Common myeloid progenitor, CD34-positive (primary cell): Measurements from ENCODE around the gene XPNPEP3. TPM values are rescaled to one million over a fixed set of nuclear protein-coding genes. Genes with fewer than 3 reads are reported as not detected.

Experiments used
- CTCF ChIA-PET: fragments of 350-600 bp; sonication (Branson Sonifier 250); formaldehyde crosslinking; loops from one replicate; lab custom pipeline; 2021; ENCODE audit warnings: antibody characterized with exemption; lab: Charles Lee
- POLR2A ChIA-PET: fragments of 350-600 bp; sonication (Branson Sonifier 250); formaldehyde crosslinking; loops from one replicate; lab custom pipeline; 2021; ENCODE audit warnings: antibody characterized with exemption; lab: Charles Lee
- DNase-seq, 3 donors: peaks; one replicate each; pipeline versions ENCODE4 v3.0.0 to v3.0.0-alpha.2; 2013
- H3K27ac ChIP-seq, 2 experiments: 1 replicate in 1 of 2; 2 replicates in 1 of 2; pipeline ENCODE4 v1.7.0; 2013; ENCODE audit warnings: inconsistent platforms in 2 of 2, low read length in 2 of 2, mild to moderate bottlenecking in 2 of 2, low read depth in 1 of 2, moderate library complexity in 1 of 2; ENCODE audit not compliant: severe bottlenecking in 2 of 2, insufficient read depth in 1 of 2, poor library complexity in 1 of 2
- H3K27me3 ChIP-seq, 5 experiments: replicated peaks in 2 of 5; 1 replicate in 3 of 5; 2 replicates in 2 of 5; pipeline versions ENCODE4 v1.6.1 to v1.7.0; 2013; ENCODE audit warnings: low read length in 4 of 5, mild to moderate bottlenecking in 2 of 5, moderate library complexity in 2 of 5, inconsistent platforms in 1 of 5; ENCODE audit not compliant: insufficient read depth in 5 of 5, control insufficient read depth in 4 of 5
- H3K36me3 ChIP-seq, 4 experiments: 1 replicate in 2 of 4; 2 replicates in 2 of 4; pipeline versions ENCODE4 v1.6.1 to v1.7.0; 2013; ENCODE audit warnings: low read length in 3 of 4, control low read depth in 1 of 4, mild to moderate bottlenecking in 1 of 4; ENCODE audit not compliant: control insufficient read depth in 4 of 4, insufficient read depth in 4 of 4
- H3K4me1 ChIP-seq, 4 experiments: 1 replicate in 3 of 4; 2 replicates in 1 of 4; pipeline versions ENCODE4 v1.6.1 to v1.7.1; 2013; ENCODE audit warnings: low read length in 3 of 4, mild to moderate bottlenecking in 3 of 4, control low read depth in 1 of 4, inconsistent platforms in 1 of 4, moderate library complexity in 1 of 4; ENCODE audit not compliant: control insufficient read depth in 4 of 4, insufficient read depth in 4 of 4; ENCODE audit errors: control extremely low read depth in 1 of 4
- H3K4me3 ChIP-seq, 7 experiments: 1 replicate in 4 of 7; 2 replicates in 3 of 7; pipeline versions ENCODE4 v1.5.1 to v1.7.0; 2013; ENCODE audit warnings: mild to moderate bottlenecking in 7 of 7, low read length in 6 of 7, moderate library complexity in 6 of 7, inconsistent platforms in 2 of 7, low read depth in 2 of 7, control low read depth in 1 of 7; ENCODE audit not compliant: insufficient read depth in 4 of 7, control insufficient read depth in 1 of 7; ENCODE audit errors: extremely low read depth in 1 of 7
- H3K9me3 ChIP-seq, 5 experiments: 1 replicate in 4 of 5; 2 replicates in 1 of 5; pipeline versions ENCODE4 v1.6.1 to v1.7.1; 2013; ENCODE audit warnings: low read length in 4 of 5, mild to moderate bottlenecking in 2 of 5, inconsistent platforms in 1 of 5, low read depth in 1 of 5, moderate library complexity in 1 of 5; ENCODE audit not compliant: control insufficient read depth in 4 of 5, insufficient read depth in 2 of 5; ENCODE audit errors: control extremely low read depth in 1 of 5
- WGBS: methylation state at CpG from one replicate; pipeline ENCODE4 v1.1.5; 2013; ENCODE audit not compliant: insufficient coverage; 5-methylcytosine and 5-hydroxymethylcytosine counted together
- polyA plus RNA-seq: library from polyadenylated mRNA; unstranded; fragments of 120-200 nt; gene quantifications from one replicate; pipeline ENCODE4 v1.2.1, GENCODE V29; 2013

Gene XPNPEP3
- 11.2 TPM for polyA plus RNA-seq

- H3K4me1 ChIP-seq = peaks cover 15 to 39% (median 26%) of the 10 kb centered on the region in 4 experiments
- no peaks in the 10 kb centered on the region for H3K27me3 ChIP-seq
- no peaks in the 10 kb centered on the region for H3K9me3 ChIP-seq
- POLR2A ChIA-PET = interaction anchor here (0.6 to 0.9 kb wide), 4 partner anchors 11 to 328 kb away, joined by 3 to 4 read pairs (median 3); partner anchors contain the start of gene MRTFA
- peaks cover 5 to 14% (median 7%) of the 10 kb centered on the region in 4 experiments for H3K36me3 ChIP-seq
- peak within 1 kb of the TSS; percentile 87 to 99 (median 94) for H3K4me3 ChIP-seq
- H3K27ac ChIP-seq = peak within 1 kb of the TSS; percentile 98 to 99
- DNase-seq = peak; percentile 97 to 99 (median 98)
- WGBS = 0% methylated on average over 52 of the region's 63 CpGs
- CTCF ChIA-PET = interaction anchor here (0.7 to 2.6 kb wide), 8 partner anchors 10 to 1407 kb away, joined by 3 to 7 read pairs (median 4); partner anchors contain the start of gene SLC25A17
Measured at GRCh38 chr22:40856513-40857308, at the start of gene XPNPEP3, which contains the start of gene ST13. Gene XPNPEP3, plus strand, starts transcription at chr22:40857148. Its CDS starts 34 bp downstream, at chr22:40857182. Gene ST13, minus strand, starts transcription at chr22:40856639. Its CDS starts 99 bp downstream, at chr22:40856540.

GRCh38 chr22:40808018-40808841 is 48.7 kb upstream of the XPNPEP3 start:
- ChIA-PET CTCF (interaction anchor here (1.0 to 1.4 kb wide), 3 partner anchors 9 to 126 kb away, joined by 3 to 4 read pairs (median 3); no protein-coding TSS in a partner anchor), POLR2A (no interaction called here)
- WGBS = 67% methylated on average over 3 of the region's 6 CpGs
- Histone ChIP-seq H3K9me3 (no peaks in the 10 kb centered on the region), H3K36me3 (peaks cover 3 to 23% (median 5%) of the 10 kb centered on the region in 4 experiments), H3K4me1 (no peaks in the 10 kb centered on the region), H3K27ac (no peak overlapping the region), H3K4me3 (no peak overlapping the region), H3K27me3 (no peaks in the 10 kb centered on the region)
- no peak for DNase-seq

- CTCF ChIA-PET = interaction anchor here (1.0 to 1.1 kb wide), 2 partner anchors 9 to 85 kb away, joined by 3 read pairs; no protein-coding TSS in a partner anchor
- POLR2A ChIA-PET = no interaction called here
Measured at GRCh38 chr22:40813912-40814315, 43.0 kb upstream of the XPNPEP3 start.

GRCh38 chr22:40817737-40818136 is 39.2 kb upstream of the XPNPEP3 start:
- Histone ChIP-seq H3K27me3 (no peaks in the 10 kb centered on the region), H3K9me3 (no peaks in the 10 kb centered on the region), H3K27ac (peak overlapping the region in 1 of 2 experiments; percentile 32), H3K4me3 (peak overlapping the region in 2 of 7 experiments; percentile 93 to 98), H3K36me3 (peaks cover 0 to 9% (median under 1%) of the 10 kb centered on the region in 4 experiments), H3K4me1 (peaks cover 10 to 33% (median 26%) of the 10 kb centered on the region in 4 experiments)
- WGBS = 98% methylated on average over 4 of the region's 4 CpGs
- CTCF ChIA-PET = interaction anchor here (0.9 to 1.5 kb wide), 5 partner anchors 9 to 81 kb away, joined by 3 to 5 read pairs (median 3); no protein-coding TSS in a partner anchor
- POLR2A ChIA-PET = interaction anchor here (0.8 kb wide), 1 partner anchor 23 kb away, joined by 3 read pairs; no protein-coding TSS in a partner anchor
- peak in 1 of 3 donors; percentile 10 for DNase-seq

More at GRCh38 chr22:40813912-40814315, 43.0 kb upstream of the XPNPEP3 start:
- Histone ChIP-seq H3K27ac (no peak overlapping the region), H3K36me3 (peaks cover 0 to 15% (median 3%) of the 10 kb centered on the region in 4 experiments), H3K9me3 (no peaks in the 10 kb centered on the region), H3K4me1 (peaks cover 6 to 22% (median 20%) of the 10 kb centered on the region in 4 experiments), H3K27me3 (no peaks in the 10 kb centered on the region), H3K4me3 (no peak overlapping the region)
- DNase-seq = peak; percentile 36 to 86 (median 55)

GRCh38 chr22:40818192-40818746 is 38.7 kb upstream of the XPNPEP3 start:
- Histone ChIP-seq H3K27ac (peak overlapping the region in 1 of 2 experiments; percentile 79), H3K4me1 (peaks cover 10 to 33% (median 26%) of the 10 kb centered on the region in 4 experiments), H3K36me3 (peaks cover 0 to 9% (median 3%) of the 10 kb centered on the region in 4 experiments), H3K4me3 (peak overlapping the region in 6 of 7 experiments; percentile 72 to 98 (median 93)), H3K27me3 (no peaks in the 10 kb centered on the region), H3K9me3 (no peaks in the 10 kb centered on the region)
- ChIA-PET POLR2A (no interaction called here), CTCF (interaction anchor here (1.0 to 1.5 kb wide), 4 partner anchors 10 to 81 kb away, joined by 3 to 5 read pairs (median 4); partner anchors contain the start of genes ST13 and XPNPEP3)
- DNase-seq = peak; percentile 14 to 67 (median 60)
- WGBS = 13% methylated on average over 12 of the region's 14 CpGs
